Nephron (organoid): ENCODE measurements around the gene MATN4.

ENCODE experiments used
- H3K27ac Mint-ChIP-seq, 3 experiments: 2 replicates each; pipeline ENCODE4 v1.8.0; 2020; ENCODE audit warnings: mixed read lengths in 3 of 3, mild to moderate bottlenecking in 2 of 3, moderate library complexity in 1 of 3
- H3K27me3 Mint-ChIP-seq: 2 replicates; pipeline ENCODE4 v1.8.0; 2021; ENCODE audit warnings: low read depth, mild to moderate bottlenecking, moderate library complexity, mixed read lengths
- H3K36me3 Mint-ChIP-seq: 2 replicates; pipeline ENCODE4 v1.8.0; 2020; ENCODE audit warnings: low read depth, mixed read lengths
- H3K4me1 Mint-ChIP-seq: 2 replicates; pipeline ENCODE4 v1.8.0; 2020; ENCODE audit warnings: mixed read lengths
- H3K4me3 Mint-ChIP-seq, 3 experiments: 2 replicates each; pipeline ENCODE4 v1.8.0; 2020; ENCODE audit warnings: mild to moderate bottlenecking in 3 of 3, mixed read lengths in 3 of 3, moderate library complexity in 2 of 3
- H3K9me3 Mint-ChIP-seq: 2 replicates; pipeline ENCODE4 v1.8.0; 2020; ENCODE audit warnings: mixed read lengths
- TF ChIP-seq, protein P1 (sequence below), 3 experiments: fragments of 200-600 bp; sonication (generic); IDR thresholded peaks; one replicate each; pipeline ENCODE4 v1.5.0; 2021; ENCODE audit warnings: antibody characterized with exemption in 3 of 3; ENCODE audit not compliant: unreplicated experiment in 3 of 3

MATN4 gene

DNA sequence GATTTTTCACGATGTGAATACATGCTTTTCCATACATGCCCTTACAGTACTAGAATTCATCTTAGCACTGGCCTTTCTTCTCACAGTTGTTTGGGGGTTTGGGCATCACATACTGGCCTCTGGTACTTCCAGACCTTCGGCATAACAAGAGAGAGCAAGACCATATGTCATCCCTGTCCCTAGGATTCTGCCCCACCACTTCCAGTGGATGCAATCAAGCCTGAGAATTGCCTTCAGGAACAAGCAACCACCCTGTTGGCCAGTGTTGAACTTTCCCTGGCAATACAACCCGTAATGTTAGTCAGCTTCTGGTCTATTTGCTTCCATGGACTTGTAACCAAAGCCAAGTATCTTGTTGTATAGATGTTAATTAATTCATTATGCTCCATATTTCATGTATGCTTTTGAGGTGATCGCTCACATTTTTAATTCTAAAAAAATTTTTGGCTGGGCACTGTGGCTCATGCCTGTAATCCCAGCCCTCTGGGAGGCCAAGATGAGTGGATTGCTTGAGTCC, 38.3 kb downstream of the MATN4 start:
- H3K27me3 Mint-ChIP-seq = peaks cover 12% of the 10 kb centered on the region
- TF ChIP-seq, protein P1, sequence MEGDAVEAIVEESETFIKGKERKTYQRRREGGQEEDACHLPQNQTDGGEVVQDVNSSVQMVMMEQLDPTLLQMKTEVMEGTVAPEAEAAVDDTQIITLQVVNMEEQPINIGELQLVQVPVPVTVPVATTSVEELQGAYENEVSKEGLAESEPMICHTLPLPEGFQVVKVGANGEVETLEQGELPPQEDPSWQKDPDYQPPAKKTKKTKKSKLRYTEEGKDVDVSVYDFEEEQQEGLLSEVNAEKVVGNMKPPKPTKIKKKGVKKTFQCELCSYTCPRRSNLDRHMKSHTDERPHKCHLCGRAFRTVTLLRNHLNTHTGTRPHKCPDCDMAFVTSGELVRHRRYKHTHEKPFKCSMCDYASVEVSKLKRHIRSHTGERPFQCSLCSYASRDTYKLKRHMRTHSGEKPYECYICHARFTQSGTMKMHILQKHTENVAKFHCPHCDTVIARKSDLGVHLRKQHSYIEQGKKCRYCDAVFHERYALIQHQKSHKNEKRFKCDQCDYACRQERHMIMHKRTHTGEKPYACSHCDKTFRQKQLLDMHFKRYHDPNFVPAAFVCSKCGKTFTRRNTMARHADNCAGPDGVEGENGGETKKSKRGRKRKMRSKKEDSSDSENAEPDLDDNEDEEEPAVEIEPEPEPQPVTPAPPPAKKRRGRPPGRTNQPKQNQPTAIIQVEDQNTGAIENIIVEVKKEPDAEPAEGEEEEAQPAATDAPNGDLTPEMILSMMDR (IDR thresholded peaks at IDR 0.05; ENCODE audit: unreplicated experiment in 3 of 3) = no peak
- no peaks in the 10 kb centered on the region for H3K4me1 Mint-ChIP-seq
- H3K9me3 Mint-ChIP-seq = no peaks in the 10 kb centered on the region
- no peaks in the 10 kb centered on the region for H3K36me3 Mint-ChIP-seq
- no peak overlapping the region for H3K27ac Mint-ChIP-seq
- H3K4me3 Mint-ChIP-seq = no peak overlapping the region

DNA sequence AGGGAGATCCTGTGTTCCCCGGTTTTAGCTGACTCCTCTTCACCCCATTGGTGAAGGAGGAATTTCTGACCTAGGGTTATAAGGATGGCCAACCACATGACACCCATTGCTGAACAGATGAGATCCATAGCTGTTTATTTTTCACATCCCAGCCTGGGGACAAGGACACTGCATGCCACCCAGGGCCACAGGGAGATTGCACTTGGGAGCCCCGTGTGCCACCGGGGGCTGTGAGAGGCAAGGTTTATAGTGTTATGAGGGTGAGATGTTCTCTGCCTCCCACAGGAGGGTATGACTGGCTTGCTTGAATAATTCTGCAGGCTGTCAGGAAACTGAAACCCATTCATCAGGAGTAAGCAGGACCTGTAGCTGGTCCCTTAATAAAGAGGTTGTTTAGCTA, 39.0 kb downstream of the MATN4 start:
- Mint-ChIP-seq H3K36me3 (no peaks in the 10 kb centered on the region), H3K27ac (no peak overlapping the region), H3K4me3 (no peak overlapping the region), H3K4me1 (no peaks in the 10 kb centered on the region), H3K9me3 (no peaks in the 10 kb centered on the region), H3K27me3 (peaks cover 16% of the 10 kb centered on the region)
- TF ChIP-seq, protein P1 (IDR thresholded peaks at IDR 0.05; ENCODE audit: unreplicated experiment in 3 of 3) = no peak

DNA sequence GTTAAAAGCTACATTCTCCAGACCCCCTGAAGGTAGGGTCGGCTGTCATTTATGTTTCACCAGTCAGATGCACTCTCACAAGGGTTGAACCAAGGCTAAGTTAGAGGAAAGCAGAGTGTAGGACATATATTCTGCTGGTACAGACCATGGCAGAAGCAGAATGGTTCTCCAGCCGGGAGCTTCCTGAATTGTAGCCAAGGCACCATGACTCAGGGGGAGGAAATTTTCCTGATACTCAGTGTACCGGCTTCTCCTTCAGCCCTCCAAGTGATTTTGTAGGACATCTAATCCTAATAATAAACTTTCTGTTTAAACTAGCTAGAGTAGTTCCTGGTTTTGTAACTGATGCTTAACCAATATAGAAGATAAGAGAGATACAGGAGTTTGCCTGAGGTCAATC, 39.6 kb downstream of the MATN4 start:
- Mint-ChIP-seq H3K4me1 (no peaks in the 10 kb centered on the region), H3K4me3 (no peak overlapping the region), H3K36me3 (no peaks in the 10 kb centered on the region), H3K27ac (no peak overlapping the region), H3K9me3 (no peaks in the 10 kb centered on the region), H3K27me3 (peaks cover 11% of the 10 kb centered on the region)
- TF ChIP-seq, protein P1 (IDR thresholded peaks at IDR 0.05; ENCODE audit: unreplicated experiment in 3 of 3) = no peak

DNA sequence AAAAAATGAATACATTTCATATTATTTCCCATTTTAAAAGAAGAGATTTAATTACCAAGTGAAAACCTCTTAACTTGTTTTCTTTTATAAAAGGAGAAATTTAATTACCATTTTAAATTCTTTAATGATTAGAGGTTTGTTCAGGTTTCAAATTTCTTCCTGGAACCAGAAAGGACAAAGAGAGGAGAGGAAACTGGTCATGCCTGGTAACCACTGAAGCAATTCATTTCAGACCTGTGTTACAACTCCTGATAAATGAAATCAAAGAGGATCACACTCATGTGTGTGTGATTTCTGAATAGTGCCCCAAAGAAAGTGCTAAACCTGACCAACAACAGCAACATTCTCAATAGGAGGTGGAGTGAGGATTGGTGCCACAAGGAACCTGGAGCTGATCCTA, 41.1 kb downstream of the MATN4 start:
- peaks cover 10% of the 10 kb centered on the region for H3K27me3 Mint-ChIP-seq
- no peak overlapping the region for H3K27ac Mint-ChIP-seq
- no peaks in the 10 kb centered on the region for H3K36me3 Mint-ChIP-seq
- H3K4me3 Mint-ChIP-seq = no peak overlapping the region
- no peaks in the 10 kb centered on the region for H3K4me1 Mint-ChIP-seq
- TF ChIP-seq, protein P1 (IDR thresholded peaks at IDR 0.05; ENCODE audit: unreplicated experiment in 3 of 3) = no peak
- no peaks in the 10 kb centered on the region for H3K9me3 Mint-ChIP-seq

DNA sequence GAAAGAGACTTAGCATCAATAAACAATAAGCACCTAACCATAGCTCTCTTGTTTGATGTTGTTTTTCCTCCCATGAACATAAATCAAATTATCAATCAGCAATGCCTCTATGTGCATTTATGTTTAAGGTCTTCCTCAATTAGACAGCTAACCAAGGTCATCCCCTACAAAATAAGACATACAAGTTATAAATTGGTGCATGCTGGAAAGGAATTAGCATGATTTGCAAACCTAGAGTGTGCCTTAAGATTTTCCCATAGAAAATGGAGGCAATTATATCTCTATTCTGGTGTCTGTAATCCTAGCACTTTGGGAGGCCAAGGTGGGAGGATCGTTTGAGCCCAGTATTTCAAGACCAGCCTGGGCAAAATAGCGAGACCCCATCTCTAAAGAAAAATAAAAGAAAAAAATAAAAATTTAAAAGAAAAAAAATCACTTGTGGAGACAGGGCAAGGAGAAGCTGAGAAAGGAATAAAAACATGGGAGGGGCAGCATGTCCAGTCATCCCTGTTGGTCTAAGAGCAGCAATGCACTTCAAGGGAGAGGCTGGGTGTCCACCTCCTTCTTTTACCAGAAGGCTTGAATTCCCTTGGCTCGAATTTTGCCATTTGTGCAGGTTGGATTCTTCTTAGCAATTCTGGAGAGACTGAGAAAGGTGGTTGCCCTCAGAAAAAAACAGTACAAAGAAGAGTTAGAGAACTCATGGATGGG, 44.4 kb downstream of the MATN4 start:
- Mint-ChIP-seq H3K27me3 (peaks cover 19% of the 10 kb centered on the region), H3K4me1 (no peaks in the 10 kb centered on the region), H3K9me3 (no peaks in the 10 kb centered on the region), H3K36me3 (no peaks in the 10 kb centered on the region), H3K4me3 (no peak overlapping the region), H3K27ac (no peak overlapping the region)
- TF ChIP-seq, protein P1 (IDR thresholded peaks at IDR 0.05; ENCODE audit: unreplicated experiment in 3 of 3) = no peak

DNA sequence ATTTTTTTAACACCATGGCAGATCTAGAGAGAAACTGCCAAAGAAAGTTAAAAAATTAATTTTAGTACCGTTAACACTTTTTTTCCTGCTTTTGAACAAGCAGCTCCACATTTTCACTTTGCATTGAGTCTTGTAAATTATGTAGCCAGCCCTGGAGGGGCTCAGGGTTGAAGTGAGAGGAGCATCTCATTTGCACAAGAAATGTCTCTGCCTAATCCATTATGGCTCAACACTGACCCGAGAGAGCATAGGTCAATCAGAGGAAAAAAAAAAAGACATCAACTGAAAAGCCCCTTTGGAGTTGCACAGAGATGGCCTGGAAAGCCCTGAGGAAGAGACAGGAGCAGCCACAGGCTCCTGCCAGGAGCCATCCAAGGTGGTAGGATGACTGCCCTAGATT, 49.4 kb downstream of the MATN4 start:
- TF ChIP-seq, protein P1 (IDR thresholded peaks at IDR 0.05; ENCODE audit: unreplicated experiment in 3 of 3) = no peak
- Mint-ChIP-seq H3K4me1 (no peaks in the 10 kb centered on the region), H3K27me3 (peaks cover 13% of the 10 kb centered on the region), H3K36me3 (no peaks in the 10 kb centered on the region), H3K4me3 (no peak overlapping the region), H3K9me3 (no peaks in the 10 kb centered on the region), H3K27ac (no peak overlapping the region)
